ENCODE measurements around the gene LUC7L2.
"Not testable (repeated sequence)": the region's sequence is repeated elsewhere in the genome, so short reads cannot be mapped to it uniquely, and the experiment has no call there.

Gene LUC7L2

DNA sequence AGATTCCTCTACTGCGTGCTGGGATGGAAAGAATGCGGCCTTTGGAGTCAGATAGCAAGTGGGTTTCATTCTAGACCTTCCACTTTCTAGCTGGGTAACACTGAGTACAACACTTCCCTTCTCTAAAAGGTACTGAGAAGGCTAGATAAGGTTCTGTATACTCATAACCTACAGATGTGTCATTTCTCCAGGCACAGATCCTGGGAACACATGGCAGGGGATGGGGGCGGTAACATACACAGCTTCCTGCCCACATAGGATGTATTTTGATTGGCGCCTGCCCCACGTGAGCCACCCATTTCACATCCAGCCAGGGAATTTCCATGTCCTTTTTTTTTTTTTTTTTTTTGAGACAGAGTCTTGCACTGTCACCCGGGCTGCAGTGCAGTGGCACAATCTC, 91.9 kb downstream of the LUC7L2 start:
- DNase-seq (ENCODE audit: low read depth), result no peak

DNA sequence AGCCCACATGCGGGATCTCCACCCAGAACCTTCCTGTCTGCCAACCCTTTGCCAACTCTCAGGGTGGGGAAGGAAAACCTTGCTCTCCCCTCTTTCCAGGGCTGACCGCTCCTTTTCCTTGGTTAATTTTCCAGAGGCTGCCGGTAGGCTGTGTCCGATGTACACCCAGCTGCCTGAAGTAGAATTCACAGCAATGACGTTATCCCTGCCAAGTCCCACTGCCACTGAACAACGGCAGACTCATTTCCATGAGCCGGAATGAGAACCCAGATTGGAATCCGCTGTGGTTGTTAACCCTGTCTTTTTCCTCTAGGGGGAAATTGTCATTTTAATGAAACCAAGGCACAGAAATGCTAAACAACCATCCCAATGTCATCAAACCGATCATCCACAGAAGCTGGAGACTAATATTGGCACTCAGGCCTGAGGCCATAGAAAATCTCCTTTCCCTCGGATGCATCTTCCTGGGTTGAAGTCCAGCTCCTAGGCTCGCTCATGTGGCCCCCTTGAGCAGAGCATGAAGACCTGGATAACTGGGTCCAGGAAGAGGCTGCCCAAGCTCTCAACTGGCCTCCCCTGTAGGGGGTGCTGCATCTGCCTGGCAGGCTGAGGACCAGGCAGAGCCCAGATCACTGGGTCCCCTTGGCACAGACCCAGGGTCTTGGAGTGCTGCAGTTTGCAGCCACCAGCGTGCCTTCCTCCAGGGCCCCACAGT, 93.4 kb downstream of the LUC7L2 start:
- no peak for DNase-seq (ENCODE audit: low read depth)

DNA sequence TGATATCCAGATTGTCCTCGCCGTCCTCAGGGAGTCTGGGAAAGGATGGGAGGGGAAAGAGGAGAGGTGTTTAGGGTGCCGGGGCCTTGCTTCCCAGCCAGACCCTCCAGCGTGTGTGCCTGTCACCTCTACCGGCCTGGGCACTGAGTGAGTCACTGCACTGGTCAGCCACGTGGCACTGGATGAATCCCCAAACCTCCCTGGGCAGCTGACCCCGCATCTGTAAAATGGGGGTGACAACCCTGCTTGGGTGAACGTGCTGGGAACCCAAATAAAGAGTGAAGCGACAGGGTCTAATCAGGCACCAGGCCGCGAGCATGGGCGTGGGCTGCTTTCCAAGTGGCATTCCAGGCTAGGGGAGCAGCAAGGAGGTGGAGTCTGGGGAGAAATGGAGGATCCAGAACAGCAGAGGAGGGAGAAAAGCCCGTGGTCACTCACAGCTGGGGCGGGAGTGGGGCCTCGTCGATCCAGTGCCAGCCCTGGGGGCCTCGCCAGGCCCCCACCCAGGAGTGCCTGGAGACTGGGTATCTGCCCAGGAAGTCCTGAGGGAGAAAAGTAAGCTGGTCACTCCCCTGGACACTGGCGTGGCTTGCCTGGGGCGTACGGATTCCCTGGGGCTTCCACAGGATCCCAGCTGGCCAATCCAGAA, 94.1 kb downstream of the LUC7L2 start:
- DNase-seq (ENCODE audit: low read depth), result no peak

DNA sequence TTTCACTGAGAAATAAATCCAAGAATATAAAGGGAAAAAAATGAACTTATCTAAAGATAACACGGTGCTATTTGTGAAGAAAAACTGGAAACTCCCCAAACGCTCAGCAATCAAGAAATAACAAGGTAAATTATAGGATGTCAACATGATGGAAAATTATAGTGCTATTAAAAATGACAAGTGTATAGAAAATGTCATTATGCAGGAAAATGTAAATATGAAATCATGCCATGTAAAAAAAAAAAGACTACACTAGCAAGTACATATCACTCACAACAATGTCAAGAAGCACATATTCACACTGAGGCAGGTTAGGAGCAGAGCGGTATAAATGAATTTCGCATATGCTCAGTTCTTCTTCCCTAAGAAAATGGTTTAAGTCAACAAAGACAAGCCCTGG, 96.1 kb downstream of the LUC7L2 start:
- DNase-seq (ENCODE audit: low read depth), result no peak

DNA sequence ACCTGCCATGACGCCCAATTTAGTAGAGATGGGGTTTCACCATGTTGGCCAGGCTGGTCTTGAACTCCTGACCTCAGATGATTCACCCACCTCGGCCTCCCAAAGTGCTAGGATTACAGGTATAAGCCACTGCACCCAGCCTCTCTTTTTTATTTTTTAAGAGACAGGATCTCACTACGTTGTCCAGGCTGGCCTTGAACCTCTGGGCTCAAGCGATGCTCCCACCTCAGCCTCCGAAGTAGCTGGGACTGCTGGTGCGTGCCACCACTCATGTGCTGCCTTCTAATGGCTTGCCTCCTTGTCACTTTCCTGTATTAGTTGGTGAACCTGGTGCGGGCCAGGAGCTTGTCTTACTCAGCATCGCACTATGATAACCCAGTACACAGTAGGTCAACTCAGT, 96.8 kb downstream of the LUC7L2 start:
- no peak for DNase-seq (ENCODE audit: low read depth)

DNA sequence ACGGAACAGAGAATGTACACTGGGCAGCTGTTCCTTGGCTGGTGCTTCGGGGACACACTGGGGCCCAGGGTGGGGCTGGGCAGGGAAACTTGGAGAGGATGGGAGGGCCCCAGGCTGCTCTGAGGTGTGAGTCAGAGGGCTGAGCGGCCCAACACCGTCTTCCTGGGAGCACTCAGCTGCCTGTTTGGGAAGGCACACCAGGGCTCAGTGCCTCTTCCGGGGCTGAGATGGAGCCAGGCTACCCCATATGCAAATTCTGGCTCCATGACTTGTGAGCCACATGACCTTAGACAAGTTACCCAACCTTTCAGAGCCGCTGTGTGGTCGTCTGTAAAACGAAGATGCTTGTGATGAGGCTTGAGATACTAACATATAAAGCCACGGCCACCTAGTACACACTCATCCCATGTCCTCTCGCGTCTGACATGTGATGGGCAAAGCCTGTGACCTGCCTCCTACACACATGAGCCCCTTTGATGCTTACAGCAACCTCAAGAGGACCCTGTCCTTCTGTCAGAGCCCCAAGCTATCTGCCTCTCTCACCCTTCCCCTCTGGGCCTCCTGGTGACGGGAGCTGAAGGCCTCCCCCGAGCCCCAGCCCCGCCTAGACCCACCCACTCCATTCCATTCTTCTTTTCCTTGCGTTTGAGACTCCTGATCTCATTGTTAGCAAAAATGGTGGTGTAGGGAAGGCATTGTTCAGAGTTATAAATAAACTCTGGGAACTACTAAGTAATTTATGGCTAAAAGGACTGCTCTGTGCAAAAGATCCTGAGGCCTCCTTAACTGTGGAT, 97.7 kb downstream of the LUC7L2 start:
- no peak for DNase-seq (ENCODE audit: low read depth)

DNA sequence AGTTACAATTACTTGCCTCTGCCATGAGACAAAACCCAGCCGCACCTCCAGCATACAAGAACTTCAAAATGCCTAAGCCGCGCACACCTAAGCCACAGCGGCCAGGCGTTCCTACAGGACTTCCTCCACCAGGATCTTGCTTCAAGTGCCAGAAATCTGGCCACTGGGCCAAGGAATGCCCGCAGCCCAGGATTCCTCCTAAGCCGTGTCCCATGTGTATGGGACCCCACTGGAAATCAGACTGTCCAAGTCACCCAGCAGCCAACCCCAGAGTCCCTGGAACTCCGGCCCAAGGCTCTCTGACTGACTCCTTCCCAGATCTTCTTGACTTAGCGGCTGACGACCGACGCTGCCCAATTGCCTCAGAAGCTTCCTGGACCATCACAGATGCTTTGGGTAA, 103.7 kb downstream of the LUC7L2 start:
- DNase-seq (ENCODE audit: low read depth), result not testable (repeated sequence)

DNA sequence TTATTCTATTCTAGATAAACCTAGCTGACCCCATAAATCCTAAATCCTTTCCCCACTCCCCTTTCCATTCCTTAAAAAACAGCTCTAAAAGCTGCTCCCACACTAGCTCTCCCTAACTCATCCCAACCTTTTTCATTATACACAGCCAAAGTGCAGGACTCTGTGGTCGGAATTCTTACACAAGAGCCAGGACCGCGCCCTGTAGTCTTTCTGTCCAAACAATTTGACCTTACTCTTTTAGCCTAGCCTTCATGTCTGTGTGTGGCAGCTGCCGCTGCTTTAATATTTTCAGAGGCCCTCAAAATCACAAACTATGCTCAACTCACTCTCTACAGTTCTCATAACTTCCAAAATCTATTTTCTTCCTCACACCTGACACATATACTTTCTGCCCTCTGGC, 104.8 kb downstream of the LUC7L2 start:
- DNase-seq (ENCODE audit: low read depth), result not testable (repeated sequence)

DNA sequence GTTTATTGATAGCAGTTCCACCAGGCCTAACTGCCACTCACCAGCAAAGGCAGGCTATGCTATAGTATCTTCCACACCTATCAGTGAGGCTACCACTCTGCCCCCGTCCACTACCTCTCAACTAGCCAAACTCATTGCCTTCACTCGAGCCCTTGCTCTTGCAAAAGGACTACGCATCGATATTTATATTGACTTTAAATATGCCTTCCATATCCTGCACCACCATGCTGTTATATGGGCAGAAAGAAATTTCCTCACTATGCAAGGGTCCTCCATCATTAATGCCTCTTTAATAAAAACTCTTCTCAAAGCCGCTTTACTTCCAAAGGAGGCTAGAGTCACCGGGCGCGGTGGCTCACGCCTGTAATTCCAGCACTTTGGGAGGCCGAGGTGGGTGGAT, 105.4 kb downstream of the LUC7L2 start:
- DNase-seq (ENCODE audit: low read depth), result not testable (repeated sequence)

DNA sequence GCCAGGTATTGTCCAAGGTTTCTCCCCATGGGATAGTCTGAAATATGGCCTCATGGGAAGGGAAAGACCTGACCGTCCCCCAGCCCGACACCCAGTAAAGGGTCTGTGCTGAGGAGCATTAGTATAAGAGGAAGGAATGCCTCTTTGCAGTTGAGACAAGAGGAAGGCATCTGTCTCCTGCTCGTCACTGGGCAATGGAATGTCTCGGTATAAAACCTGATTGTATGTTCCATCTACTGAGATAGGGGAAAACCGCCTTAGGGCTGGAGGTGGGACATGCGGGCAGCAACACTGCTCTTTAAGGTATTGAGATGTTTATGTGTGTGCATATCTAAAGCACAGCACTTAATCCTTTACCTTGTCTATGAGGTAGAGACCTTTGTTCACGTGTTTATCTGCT, 108.0 kb downstream of the LUC7L2 start:
- DNase-seq (ENCODE audit: low read depth), result not testable (repeated sequence)

DNA sequence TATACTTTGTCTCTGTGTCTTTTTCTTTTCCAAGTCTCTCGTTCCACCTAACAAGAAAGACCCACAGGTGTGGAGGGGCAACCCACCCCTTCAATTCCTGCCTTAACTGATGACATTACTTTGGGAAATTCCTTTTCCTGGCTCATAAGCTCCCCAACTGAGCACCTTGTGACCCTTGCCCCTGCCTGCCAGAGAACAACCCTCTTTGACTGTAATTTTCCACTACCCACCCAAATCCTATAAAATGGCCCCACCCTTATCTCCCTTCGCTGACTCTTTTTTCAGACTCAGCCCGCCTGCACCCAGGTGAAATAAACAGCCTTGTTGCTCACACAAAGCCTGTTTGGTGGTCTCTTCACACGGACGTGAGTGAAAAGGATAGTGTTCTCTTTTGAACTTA, 108.6 kb downstream of the LUC7L2 start:
- DNase-seq (ENCODE audit: low read depth), result not testable (repeated sequence)

DNA sequence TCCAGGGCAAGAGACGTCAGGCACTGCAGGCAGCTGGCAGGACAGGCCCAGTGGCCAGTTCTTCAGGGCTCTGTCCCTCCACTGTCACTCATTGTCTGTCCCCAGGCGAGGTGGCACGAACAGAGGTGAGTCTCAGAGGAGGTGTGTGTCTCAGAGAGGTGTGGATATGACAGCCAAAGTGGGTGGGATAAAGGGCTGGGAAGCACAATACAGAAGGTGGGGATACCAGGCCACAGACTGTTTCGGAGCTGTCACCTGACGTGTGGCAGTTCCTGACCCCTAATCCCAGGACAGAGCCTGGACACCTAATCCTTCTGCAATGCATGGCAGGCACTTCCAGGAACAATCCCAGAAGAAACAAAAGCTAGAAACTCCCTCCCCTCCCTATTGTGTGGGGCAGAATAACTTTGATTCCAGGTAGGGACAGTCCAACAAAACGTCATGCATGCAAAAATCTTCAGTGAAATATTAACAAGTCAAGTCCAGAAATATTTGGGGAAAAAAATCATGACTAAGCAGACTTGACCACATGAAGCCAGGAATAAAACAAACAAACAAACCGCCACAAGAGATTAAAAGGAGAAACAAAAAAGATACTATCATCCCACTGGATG, 112.2 kb downstream of the LUC7L2 start:
- no peak for DNase-seq (ENCODE audit: low read depth)

All from activated T-helper 9 cell treated with anti-CD3 and anti-CD28 coated beads, Interleukin-2, amount 50 U/mL, for 16 hours (primary cell).